RCC 7860 (cell line): ENCODE data around the gene APOL4.
"Not testable (repeated sequence)": the region's sequence is repeated elsewhere in the genome, so short reads cannot be mapped to it uniquely, and the experiment has no call there.

ENCODE experiments used
- DNase-seq: peaks from one replicate; pipeline ENCODE4 v3.0.0-alpha.2; 2015; ENCODE audit warnings: low spot score
- FAIRE-seq: peaks from 2 replicates; lab custom pipeline; 2012; peaks lifted over from hg19 to GRCh38; lab: Jason Lieb, UNC

APOL4 gene

GRCh38 chr22:36209488-36209908, 7.9 kb upstream of the APOL4 start:
- not testable (repeated sequence) for FAIRE-seq, DNase-seq

DNA sequence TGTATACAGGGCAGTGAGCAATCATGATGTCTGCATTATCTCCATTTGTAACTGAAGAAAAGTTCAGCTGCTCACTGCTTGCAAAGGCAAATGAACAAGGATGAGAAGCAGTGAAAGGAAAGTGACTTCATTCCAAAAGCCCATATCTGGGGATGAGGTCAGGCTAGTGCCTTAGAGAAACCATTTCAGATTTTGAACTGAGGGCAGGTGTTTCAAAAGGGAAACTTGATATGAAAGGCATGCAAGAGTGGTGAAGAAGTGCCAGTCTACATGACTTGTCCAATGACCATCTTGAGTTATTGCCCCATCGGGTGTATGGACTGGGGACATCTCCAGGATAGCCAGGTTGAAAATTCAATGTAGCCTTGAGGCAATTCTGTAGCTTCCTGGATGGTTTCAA, 7.3 kb upstream of the APOL4 start:
- DNase-seq (no peak), FAIRE-seq (no peak)

DNA sequence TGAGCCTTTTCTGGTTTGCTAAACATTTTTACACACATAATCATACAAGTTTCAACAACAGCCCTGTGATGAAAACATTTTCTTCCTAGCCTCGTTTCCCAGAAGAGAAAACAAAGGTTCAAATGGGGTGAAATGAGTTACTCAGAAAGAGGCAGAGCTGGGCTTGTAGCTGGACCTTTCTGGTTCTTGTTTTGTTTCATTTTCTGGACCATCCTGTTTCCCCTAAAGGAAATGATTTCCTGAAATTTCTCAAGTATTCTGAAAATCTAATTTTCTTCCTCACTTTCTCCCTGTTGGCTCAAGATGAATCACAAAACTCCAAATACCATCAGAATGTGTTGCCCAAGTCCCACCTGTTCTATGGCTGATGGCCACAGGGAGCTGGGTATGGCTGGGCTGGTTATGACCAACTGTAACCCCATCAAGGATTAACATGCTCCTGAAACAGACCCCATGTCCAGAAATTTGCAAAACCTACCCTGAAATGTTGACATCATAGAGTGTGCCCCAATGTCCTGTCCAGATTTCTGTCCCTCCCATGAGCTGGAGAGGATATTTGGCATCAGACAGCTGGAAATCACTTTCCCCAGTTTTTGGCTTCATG, 6.7 kb upstream of the APOL4 start:
- no peak for FAIRE-seq
- no peak for DNase-seq

DNA sequence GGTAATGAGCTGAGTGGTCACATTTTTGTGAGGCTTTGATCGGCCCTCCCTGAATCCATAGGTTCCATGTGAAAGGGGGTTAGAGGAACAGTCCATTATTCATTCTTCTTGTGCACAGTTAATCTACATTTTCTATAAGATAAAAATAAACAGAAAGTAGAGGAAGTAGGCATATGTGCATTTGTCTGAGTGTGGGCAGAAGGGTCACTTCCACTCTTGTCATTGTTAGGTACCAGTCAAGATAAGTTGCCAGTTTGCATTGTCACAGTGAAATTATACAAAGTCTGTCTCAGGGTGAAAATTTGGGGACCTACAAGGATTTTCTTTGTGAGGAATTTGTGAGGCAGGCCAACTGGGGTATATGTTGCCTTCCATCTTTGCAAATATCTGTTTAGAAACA, 4.6 kb upstream of the APOL4 start:
- DNase-seq, result no peak
- FAIRE-seq, result no peak

DNA sequence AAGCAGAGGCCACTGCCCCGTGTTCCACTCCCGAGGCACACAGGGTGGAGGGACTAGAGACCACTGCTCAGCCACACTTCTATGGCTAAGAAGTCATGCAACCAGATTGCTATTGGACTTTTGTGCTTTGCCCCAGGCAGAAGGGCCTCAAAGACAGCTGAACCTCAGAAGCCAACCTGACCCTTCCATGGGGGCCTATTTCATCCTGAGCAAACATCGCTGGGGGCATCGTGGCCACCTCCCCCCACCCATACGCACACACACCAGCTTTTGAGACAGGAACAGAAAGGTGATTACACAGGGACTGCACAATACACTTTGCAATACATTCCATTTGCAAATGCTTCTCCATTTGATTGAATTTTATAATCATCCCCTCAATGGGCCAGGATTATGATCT, 4.0 kb upstream of the APOL4 start:
- FAIRE-seq, result not testable (repeated sequence)

DNA sequence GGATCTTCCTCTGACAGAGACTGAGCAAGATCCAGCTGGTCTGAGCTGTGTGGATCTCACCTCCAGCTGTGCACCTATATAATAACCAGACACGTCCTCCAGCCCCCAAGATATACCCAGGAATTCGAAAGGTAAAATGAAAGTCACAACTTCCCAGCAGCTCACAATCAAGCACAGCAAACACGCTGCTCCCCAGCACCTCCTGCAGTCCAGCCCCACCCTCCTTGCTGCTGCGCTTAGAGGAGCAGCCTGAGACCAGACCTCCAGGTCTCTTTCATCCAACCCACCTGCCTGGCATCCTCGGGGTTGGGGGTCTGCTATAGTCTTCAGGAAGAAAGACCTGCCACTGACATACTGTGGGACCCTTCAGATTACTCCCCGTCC, 3.0 kb upstream of the APOL4 start:
- no peak for DNase-seq
- no peak for FAIRE-seq

More for the DNA sequence above, 4.0 kb upstream of the APOL4 start:
- DNase-seq, result not testable (repeated sequence)

DNA sequence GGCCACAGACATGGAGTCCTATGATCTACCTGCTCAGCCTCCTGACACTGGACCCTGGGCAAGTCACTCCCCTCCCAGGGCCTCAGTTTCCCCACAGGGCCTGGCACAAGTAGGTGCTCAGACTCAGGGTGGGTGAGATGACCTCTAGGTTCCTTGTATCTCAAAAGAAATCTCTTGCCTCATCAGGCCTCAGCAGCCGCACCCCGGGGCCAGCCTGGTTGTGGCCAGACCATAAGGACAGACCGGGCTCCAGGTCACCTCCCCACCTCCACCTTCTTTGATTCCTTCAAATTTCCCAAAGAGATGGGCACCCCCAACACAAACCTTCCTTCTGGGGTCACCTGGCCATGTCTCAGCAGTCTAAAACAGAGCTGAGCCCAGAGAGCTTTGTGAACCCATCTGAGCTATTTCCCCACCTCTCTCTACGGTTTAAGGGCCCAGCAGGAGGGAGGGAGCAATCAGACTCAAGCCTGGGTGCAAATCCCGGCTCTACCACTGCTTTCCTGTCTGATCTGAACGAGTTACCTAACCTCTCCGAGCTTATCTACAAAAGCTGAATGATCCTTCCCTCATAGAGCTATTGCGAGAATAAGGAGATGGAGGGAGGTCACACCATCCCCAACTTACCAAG, 2.5 kb upstream of the APOL4 start:
- DNase-seq (no peak), FAIRE-seq (no peak)

DNA sequence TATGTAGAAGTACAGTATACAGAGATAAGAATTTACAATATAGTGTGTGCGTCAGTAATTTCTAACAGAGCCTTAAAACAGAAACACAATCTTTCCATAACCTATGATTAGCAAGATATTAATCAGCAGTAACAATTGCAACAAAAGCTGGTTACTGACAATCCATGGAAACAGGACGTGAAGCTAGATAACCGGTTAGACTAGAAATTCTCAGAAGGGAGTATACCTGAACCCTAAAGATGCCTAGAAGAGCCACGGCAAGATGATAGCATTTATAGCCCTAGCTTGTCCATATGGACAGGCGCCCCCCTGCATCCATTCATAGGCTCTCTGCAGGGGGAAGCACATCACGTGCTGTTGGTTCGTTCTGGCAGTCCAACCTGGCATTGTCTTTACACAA, 1.8 kb upstream of the APOL4 start:
- not testable (repeated sequence) for DNase-seq

GRCh38 chr22:36202906-36203305, 1.3 kb upstream of the APOL4 start:
- DNase-seq, FAIRE-seq: not testable (repeated sequence)

More for the DNA sequence above, 1.8 kb upstream of the APOL4 start:
- FAIRE-seq, result not testable (repeated sequence)

GRCh38 chr22:36201025-36201424, 584 bp downstream of the APOL4 start:
- FAIRE-seq, DNase-seq: not testable (repeated sequence)

DNA sequence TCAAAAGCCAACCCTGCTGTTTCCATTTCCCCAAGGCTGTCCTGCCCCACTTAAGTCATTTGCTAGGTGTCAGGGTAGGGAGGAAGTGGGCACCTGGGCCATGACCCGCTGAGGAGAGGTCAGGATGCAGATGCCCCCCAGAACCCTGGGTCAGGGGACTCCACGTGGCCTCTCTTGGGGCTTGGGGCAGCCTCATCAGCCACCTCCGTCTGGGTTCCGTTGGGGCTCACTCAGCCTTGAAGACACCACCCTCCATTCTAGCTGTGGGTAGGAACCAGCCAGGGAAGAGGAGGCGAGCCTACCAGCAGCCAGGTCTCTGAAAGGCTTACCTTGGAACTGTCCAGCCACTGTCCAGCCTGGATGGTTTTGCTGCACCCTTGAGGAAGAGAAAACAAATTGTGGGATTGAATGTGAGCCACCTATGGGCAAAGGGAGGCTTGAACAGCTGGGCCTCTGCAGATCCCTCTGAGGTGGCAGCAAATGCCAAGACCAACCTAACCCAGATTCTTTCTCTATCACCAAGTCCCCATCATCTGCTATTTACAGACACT, 2.5 kb downstream of the APOL4 start:
- no peak for FAIRE-seq
- no peak for DNase-seq

DNA sequence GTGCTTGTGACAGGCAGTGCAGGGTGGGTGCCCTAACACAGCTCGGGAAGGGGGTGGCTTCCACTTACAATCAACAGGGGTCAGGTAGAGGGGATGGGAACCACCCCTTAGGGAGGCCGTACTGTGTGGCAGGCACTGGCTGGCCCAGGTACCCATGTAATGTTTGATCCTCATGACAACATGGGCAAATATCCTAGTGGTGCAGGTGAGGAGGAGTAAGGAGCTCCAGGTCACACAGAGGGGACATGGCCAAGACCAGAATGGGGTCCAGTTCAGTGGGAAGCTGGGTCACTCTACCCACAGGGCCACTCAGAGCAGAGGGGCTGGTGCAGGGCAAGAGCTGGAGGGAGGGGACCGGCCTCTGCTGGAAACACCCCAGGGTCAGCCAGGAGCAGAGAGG, 3.1 kb downstream of the APOL4 start:
- FAIRE-seq (no peak), DNase-seq (no peak)

DNA sequence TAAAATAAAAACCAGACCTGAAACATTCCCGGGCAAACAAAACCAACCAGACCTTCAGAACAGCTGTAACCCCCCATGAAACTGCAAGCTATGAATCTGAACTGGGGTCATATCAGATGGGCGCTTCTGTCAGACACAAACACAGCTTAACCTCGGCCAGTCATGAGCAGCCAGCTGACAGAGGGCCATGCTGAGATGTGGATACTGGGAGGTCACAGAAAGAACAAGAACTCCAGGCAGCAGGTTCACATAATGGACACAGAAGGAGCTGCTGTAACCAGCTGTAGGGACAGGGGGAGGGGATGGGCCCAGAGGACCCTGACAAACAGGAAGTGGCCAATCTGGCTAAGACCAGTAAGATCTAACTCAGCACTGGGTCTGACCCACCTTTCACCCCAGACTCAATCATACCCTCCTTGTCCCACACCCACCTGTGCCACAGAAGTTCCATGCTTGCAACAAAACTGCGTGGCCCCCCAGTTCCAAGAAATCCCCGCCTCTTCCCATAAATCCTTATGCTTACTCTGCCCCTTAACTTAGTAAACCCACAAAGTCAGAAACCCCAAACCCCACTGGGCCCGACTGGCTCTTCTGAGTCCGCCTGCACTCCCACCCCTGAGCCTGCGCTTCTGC, 4.0 kb downstream of the APOL4 start:
- FAIRE-seq, result no peak

DNA sequence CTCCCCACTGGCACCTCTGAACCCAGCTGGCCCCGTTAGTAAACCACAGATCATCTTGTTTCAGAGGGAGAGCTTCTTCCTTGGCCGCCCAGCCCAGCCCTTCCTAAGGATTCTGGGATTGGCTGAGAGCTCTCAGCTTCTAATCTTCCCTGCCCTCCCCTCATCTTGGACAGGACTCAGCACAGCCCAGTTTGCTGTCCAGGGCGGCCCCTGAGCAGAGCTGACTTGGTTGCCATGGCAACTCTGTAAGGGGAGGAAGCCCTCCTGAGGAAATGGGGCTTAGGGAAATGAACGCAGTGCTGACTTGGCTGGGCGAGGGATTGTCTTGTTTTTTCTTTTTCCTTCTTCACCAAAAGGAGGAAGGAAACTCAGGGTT, 4.6 kb downstream of the APOL4 start:
- DNase-seq, result no peak
- no peak for FAIRE-seq

More for the DNA sequence above, 4.0 kb downstream of the APOL4 start:
- no peak for DNase-seq

DNA sequence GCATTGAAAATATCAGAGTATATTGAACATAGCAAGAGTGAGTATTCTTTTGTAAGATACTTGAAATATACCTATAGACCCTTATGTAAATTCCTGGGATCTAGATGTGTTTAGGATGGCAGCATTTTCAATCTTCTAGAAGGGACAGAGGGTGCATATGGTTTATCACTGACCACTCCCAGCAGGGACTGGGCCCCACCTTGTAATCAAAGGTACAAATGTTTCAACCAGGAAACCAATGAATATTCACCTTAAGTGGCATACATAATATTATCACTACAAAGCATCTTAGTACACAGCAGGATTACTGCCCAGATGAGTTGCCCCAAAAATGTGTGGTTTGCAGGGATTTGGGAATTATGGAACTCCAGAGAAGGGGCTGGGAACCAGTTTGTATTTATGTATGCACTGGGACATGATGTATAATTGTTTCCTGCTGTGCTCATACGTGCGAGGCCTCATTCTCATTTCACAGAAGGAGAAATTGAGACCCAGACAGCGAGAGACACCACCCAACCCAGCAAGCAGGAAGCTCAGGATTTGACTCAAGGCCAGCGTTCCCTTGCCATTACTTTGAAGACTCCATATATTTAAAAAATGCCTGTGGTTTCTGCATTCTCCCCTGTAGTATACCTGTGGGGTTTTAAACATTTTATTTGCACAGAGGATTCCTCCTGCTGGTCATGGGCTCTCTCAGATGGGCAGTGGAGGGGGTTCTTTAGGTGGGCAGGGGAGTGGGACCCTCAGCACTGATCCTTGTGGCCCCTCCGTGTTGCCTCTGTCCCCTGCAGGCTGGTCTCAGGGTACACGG, 5.2 kb downstream of the APOL4 start:
- FAIRE-seq, result no peak

GRCh38 chr22:36194971-36195370, 6.6 kb downstream of the APOL4 start:
- FAIRE-seq, result peak; percentile 75
- peak; percentile 57 for DNase-seq

More for the DNA sequence above, 5.2 kb downstream of the APOL4 start:
- no peak for DNase-seq

- no peak for DNase-seq
- no peak for FAIRE-seq
Measured at GRCh38 chr22:36194385-36194784, 7.2 kb downstream of the APOL4 start.

GRCh38 chr22:36193577-36193976, 8.0 kb downstream of the APOL4 start:
- no peak for FAIRE-seq
- DNase-seq, result no peak

DNA sequence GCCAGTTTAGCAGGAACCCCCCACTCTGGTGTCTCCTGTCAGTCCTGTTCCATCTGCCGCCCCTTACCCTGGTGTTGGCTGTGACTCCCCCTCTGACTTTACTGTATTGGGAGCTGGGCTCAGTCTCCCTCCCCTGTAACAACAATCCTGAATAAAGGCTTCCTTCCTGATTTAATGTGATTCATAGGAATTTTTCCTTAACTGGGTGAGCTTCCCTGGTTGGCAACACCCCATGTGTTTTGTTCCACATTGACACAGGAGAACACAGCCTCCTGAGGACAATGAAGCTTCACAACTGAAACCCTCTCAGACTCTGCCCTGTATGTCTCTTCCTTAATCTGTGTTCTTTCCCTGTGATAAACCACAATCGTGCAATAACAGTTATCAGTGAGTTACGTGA, 8.4 kb downstream of the APOL4 start:
- no peak for DNase-seq

DNA sequence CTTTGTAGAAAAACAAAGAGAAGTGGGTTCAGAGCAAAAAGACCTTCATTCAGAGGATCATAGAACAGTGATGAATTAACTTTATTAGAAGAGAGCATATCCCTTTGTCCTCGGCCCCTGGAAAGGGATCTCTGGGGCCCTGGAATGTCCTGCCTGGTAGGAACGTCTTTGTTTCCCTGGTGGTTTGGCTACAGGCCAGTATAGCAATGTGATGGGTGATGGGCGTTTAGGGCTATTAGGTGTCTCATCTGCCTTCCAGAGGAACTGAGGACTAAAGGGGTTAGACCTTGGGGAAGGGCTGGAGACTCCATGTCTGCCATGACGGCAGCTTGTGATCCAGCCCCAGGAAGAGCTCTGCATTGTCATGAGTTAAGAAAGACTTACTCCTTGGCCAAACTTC, 9.1 kb downstream of the APOL4 start:
- FAIRE-seq (no peak), DNase-seq (no peak)

More for the DNA sequence above, 8.4 kb downstream of the APOL4 start:
- FAIRE-seq, result no peak
